HCT116 (cell line): ENCODE measurements around the gene CACNA2D3. TPM values are rescaled to one million over a fixed set of nuclear protein-coding genes. Genes with fewer than 3 reads are reported as not detected.

Experiments used
- ATAC-seq: fragments of 200-7000 bp; cut with Tn5 transposase; 2 replicates; pipeline ENCODE4 v1.9.1; 2020; ENCODE audit warnings: mild to moderate bottlenecking, moderate library complexity
- BruUV-seq: library from RNA; stranded (reverse); fragments of 400-500 nt; replicated peaks from 2 replicates; lab custom pipeline; 2021; lab: Mats Ljungman, UMichigan
- CTCF ChIA-PET: fragments of 300-600 bp; sonication (Branson Sonifier 250); formaldehyde crosslinking; loops from one replicate; lab custom pipeline; 2021; ENCODE audit warnings: antibody characterized with exemption; lab: Charles Lee
- POLR2A ChIA-PET: fragments of 300-600, 350-600 bp; sonication (Branson Sonifier 250); formaldehyde crosslinking; loops from one replicate; lab custom pipeline; 2021; ENCODE audit warnings: antibody characterized with exemption; lab: Charles Lee
- RAD21 ChIA-PET, 2 experiments: fragments of 300-600 bp; sonication (Branson Sonifier 250); formaldehyde crosslinking; loops; one replicate each; lab custom pipeline; 2023; ENCODE audit warnings: low total read pairs in 2 of 2; ENCODE audit not compliant: uncharacterized antibody in 2 of 2, unreplicated experiment in 2 of 2, low non-redundant PET in 1 of 2; lab: Charles Lee
- DNase-seq: peaks from one replicate; pipeline ENCODE4 v3.0.0-alpha.2; 2010; ENCODE audit warnings: low read depth, low spot score
- H2AFZ ChIP-seq: fragments of 200-600 bp; shearing (Covaris generic), sonication (generic); 2 replicates; pipeline ENCODE4 v1.6.1; 2017; ENCODE audit warnings: low read depth, mixed run types, mixed read lengths, antibody characterized with exemption, low read length; ENCODE audit not compliant: poor library complexity, severe bottlenecking
- H3K27ac ChIP-seq: 2 replicates; pipeline ENCODE4 v1.5.1; 2012; ENCODE audit warnings: low read depth, low read length
- H3K27me3 ChIP-seq: fragments of 200-600 bp; sonication (generic); 2 replicates; pipeline ENCODE4 v1.6.1; 2016; ENCODE audit warnings: mixed run types, low read length, mixed read lengths; ENCODE audit not compliant: insufficient read depth
- H3K36me3 ChIP-seq, 2 experiments: fragments of 200-500 bp in 1 of 2; fragments of 200-600 bp in 1 of 2; sonication (Bioruptor generic) in 1 of 2; sonication (generic) in 1 of 2; 2 replicates each; pipeline versions ENCODE4 v1.5.1 to v1.6.1; 2014 to 2016; ENCODE audit warnings: low read length in 2 of 2, inconsistent platforms in 1 of 2, mixed read lengths in 1 of 2, mixed run types in 1 of 2; ENCODE audit not compliant: insufficient read depth in 2 of 2, control insufficient read depth in 1 of 2
- H3K4me1 ChIP-seq, 2 experiments: fragments of 200-600 bp in 1 of 2; sonication (generic) in 1 of 2; 2 replicates each; pipeline versions ENCODE4 v1.5.1 to v1.6.1; 2012 to 2017; ENCODE audit warnings: low read length in 2 of 2, inconsistent platforms in 1 of 2, mild to moderate bottlenecking in 1 of 2, mixed read lengths in 1 of 2, mixed run types in 1 of 2, moderate library complexity in 1 of 2; ENCODE audit not compliant: insufficient read depth in 2 of 2, control insufficient read depth in 1 of 2
- H3K4me2 ChIP-seq: fragments of 200-600 bp; sonication (generic); 2 replicates; pipeline ENCODE4 v1.6.1; 2017; ENCODE audit warnings: mixed run types, low read length, mixed read lengths
- H3K4me3 ChIP-seq, 2 experiments: fragments of 200-600 bp in 1 of 2; sonication (generic) in 1 of 2; replicated peaks in 1 of 2; 2 replicates each; pipeline ENCODE4 v1.5.1; 2011 to 2016; ENCODE audit warnings: low read length in 2 of 2, control low read depth in 1 of 2, low read depth in 1 of 2, mild to moderate bottlenecking in 1 of 2, mixed read lengths in 1 of 2, mixed run types in 1 of 2
- H3K79me2 ChIP-seq: fragments of 200-600 bp; sonication (generic); 2 replicates; pipeline ENCODE4 v1.6.1; 2017; ENCODE audit warnings: mild to moderate bottlenecking, mixed run types, low read length, moderate library complexity, mixed read lengths; ENCODE audit not compliant: insufficient read depth
- H3K9ac ChIP-seq: fragments of 200-600 bp; sonication (generic); 2 replicates; pipeline ENCODE4 v1.6.1; 2016; ENCODE audit warnings: low read length, mixed read lengths
- H3K9me2 ChIP-seq: fragments of 200-600 bp; sonication (generic), shearing (Covaris generic); 2 replicates; pipeline ENCODE4 v1.6.1; 2017; ENCODE audit warnings: mixed run types, mild to moderate bottlenecking, moderate library complexity; ENCODE audit not compliant: insufficient read depth
- H3K9me3 ChIP-seq, 2 experiments: fragments of 200-500 bp in 1 of 2; fragments of 200-600 bp in 1 of 2; sonication (Bioruptor generic) in 1 of 2; sonication (generic) in 1 of 2; 2 replicates each; pipeline ENCODE4 v1.6.1; 2014 to 2017; ENCODE audit warnings: low read length in 2 of 2, mixed read lengths in 2 of 2, inconsistent platforms in 1 of 2, low read depth in 1 of 2, mild to moderate bottlenecking in 1 of 2, mixed run types in 1 of 2, moderate library complexity in 1 of 2; ENCODE audit not compliant: control insufficient read depth in 1 of 2, insufficient read depth in 1 of 2
- H4K20me1 ChIP-seq: fragments of 200-600 bp; sonication (generic), shearing (Covaris generic); 2 replicates; pipeline ENCODE4 v1.6.1; 2017; ENCODE audit warnings: mixed run types, mild to moderate bottlenecking, moderate library complexity; ENCODE audit not compliant: insufficient read depth
- EZH2 ChIP-seq: fragments of 200-600 bp; sonication (generic); IDR thresholded peaks from 2 replicates; pipeline ENCODE4 v1.6.1; 2017; ENCODE audit warnings: antibody characterized with exemption, mixed run types
- EZH2phosphoT487 ChIP-seq: fragments of 200-600 bp; IDR thresholded peaks from 2 replicates; pipeline ENCODE4 v1.6.1; 2018; ENCODE audit warnings: antibody characterized with exemption, borderline replicate concordance
- JUND ChIP-seq: IDR thresholded peaks from 2 replicates; pipeline ENCODE4 v1.6.1; 2012
- POLR2AphosphoS5 ChIP-seq: IDR thresholded peaks from 2 replicates; pipeline ENCODE4 v1.6.1; 2011; ENCODE audit warnings: mild to moderate bottlenecking, low read depth, low read length, moderate library complexity
- RAD21 ChIP-seq: IDR thresholded peaks from 2 replicates; pipeline ENCODE4 v1.6.1; 2012; ENCODE audit warnings: low read depth, mild to moderate bottlenecking
- SP1 ChIP-seq: IDR thresholded peaks from 2 replicates; pipeline ENCODE4 v1.6.1; 2012; ENCODE audit warnings: low read depth
- SRF ChIP-seq: IDR thresholded peaks from 2 replicates; pipeline ENCODE4 v1.6.1; 2012; ENCODE audit warnings: low read depth
- TCF7L2 ChIP-seq: IDR thresholded peaks from 2 replicates; pipeline ENCODE4 v1.7.0; 2011; ENCODE audit warnings: borderline replicate concordance, inconsistent platforms; ENCODE audit not compliant: insufficient read depth, insufficient read length; ENCODE audit errors: extremely low read depth
- ZFX ChIP-seq: fragments of 450-650 bp; IDR thresholded peaks from 2 replicates; pipeline ENCODE4 v1.6.1; 2017
- ZNF274 ChIP-seq: fragments of 200-500 bp; sonication (Bioruptor generic); IDR thresholded peaks from 2 replicates; pipeline ENCODE4 v1.6.1; 2014; ENCODE audit warnings: mild to moderate bottlenecking, low read depth, low read length, inconsistent platforms
- intact Hi-C: fragments of 100-400 bp; cut with micrococcal nuclease; formaldehyde crosslinking; loops from 2 replicates; pipeline ENCODE4 v1.10.0; 2022
- total RNA-seq: library from RNA; stranded (reverse); gene quantifications from one replicate; pipeline ENCODE4 v1.2.1, GENCODE V29; 2021; ENCODE audit not compliant: unreplicated experiment
- TF ChIP-seq, protein P1 (sequence below): IDR thresholded peaks from 2 replicates; pipeline ENCODE4 v1.6.1; 2012

The CACNA2D3 gene
- total RNA-seq, 1 experiment from 2014 or later: 0.20 TPM

DNA sequence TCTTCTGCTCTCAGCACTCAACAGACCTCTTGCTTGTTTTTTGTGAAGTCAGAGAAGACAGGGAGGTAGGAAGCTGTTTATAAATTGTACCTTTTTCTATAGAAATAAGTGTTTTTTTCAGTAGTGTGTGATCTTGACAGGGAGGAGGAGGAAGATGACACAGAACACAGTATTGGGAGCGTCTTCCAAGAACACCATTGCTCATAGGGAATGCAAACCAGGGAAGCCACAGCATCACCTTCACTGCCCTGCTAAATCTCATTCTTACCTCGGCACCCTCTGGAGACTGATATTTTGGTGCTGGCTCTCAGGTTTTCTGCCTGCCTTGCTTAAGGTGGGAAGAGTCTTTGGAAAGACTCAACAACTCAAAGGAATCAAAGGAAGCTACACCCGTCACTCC, 636.1 kb downstream of the CACNA2D3 start (continued):
- no peak for TF ChIP-seq TCF7L2
- TF ChIP-seq ZFX: no peak

DNA sequence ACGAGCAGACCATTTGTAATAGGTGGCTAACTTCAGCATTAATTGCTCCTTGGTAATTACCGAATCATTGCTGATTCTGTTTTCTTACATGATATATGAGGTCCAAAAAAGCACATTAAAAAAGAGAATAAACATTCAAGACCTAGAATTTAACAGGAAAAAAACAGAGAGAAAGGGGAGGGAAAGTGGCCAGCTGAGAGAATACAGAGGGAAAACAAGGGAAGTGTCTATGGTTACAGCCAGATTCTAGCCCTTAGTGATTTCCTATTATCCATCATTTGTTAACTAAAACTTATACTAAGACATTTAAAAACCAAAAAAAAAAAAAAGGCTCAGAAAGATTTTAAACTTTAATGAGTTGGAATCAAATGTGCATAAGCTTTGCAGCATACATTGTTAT, 636.8 kb downstream of the CACNA2D3 start:
- intact Hi-C loops: no loop called here
- no peak overlapping the region for H3K4me3 ChIP-seq
- ATAC-seq (no peak), DNase-seq (no peak)
- H3K4me1 ChIP-seq: no peaks in the 10 kb centered on the region
- RAD21 ChIA-PET: no interaction called here
- no TSS peak for BruUV-seq
- CTCF ChIA-PET: no interaction called here
- no peak overlapping the region for H3K27ac ChIP-seq
- H2AFZ ChIP-seq: no peak overlapping the region
- no peaks in the 10 kb centered on the region for H3K9me2 ChIP-seq
- no peak overlapping the region for H3K9ac ChIP-seq
- POLR2A ChIA-PET: no interaction called here
- no peaks in the 10 kb centered on the region for H3K27me3 ChIP-seq
- peaks cover 0 to 14% of the 10 kb centered on the region in 2 experiments; a peak in 2 of 4 replicates for H3K9me3 ChIP-seq
- H3K79me2 ChIP-seq: no peaks in the 10 kb centered on the region
- TF ChIP-seq RAD21 (no peak), EZH2 (no peak), POLR2AphosphoS5 (no peak), SRF (no peak), ZNF274 (no peak), TCF7L2 (no peak), SP1 (no peak), JUND (no peak), EZH2phosphoT487 (no peak)
- TF ChIP-seq, protein P1, sequence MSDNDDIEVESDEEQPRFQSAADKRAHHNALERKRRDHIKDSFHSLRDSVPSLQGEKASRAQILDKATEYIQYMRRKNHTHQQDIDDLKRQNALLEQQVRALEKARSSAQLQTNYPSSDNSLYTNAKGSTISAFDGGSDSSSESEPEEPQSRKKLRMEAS: no peak
- H4K20me1 ChIP-seq: no peaks in the 10 kb centered on the region
- no peaks in the 10 kb centered on the region for H3K36me3 ChIP-seq
- no peak overlapping the region for H3K4me2 ChIP-seq
